HL-60 (cell line): ENCODE data around the gene HBA1.

ENCODE experiments used
- DNase-seq, 2 experiments: peaks; one replicate each; pipeline ENCODE4 v3.0.0-alpha.2; 2010 to 2020; ENCODE audit warnings: low read depth in 1 of 2, low spot score in 1 of 2
- H3K27ac ChIP-seq: fragments of 250-450 bp; sonication (Bioruptor Pico); replicated peaks from 2 replicates; pipeline ENCODE4 v1.5.1; 2020; ENCODE audit warnings: mild to moderate bottlenecking, moderate library complexity
- H3K27me3 ChIP-seq: fragments of 250-450 bp; sonication (Bioruptor Pico); 2 replicates; pipeline ENCODE4 v1.5.1; 2021; ENCODE audit warnings: mild to moderate bottlenecking, moderate library complexity; ENCODE audit not compliant: insufficient read depth, poor library complexity, severe bottlenecking
- H3K4me3 ChIP-seq: replicated peaks from 2 replicates; pipeline ENCODE4 v1.5.1; 2011; ENCODE audit warnings: mild to moderate bottlenecking, control low read depth, low read length; ENCODE audit not compliant: insufficient read depth
- GABPA ChIP-seq: IDR thresholded peaks from 2 replicates; pipeline ENCODE4 v1.6.1; 2012; ENCODE audit warnings: low read depth
- POLR2AphosphoS5 ChIP-seq: IDR thresholded peaks from 2 replicates; pipeline ENCODE4 v1.6.1; 2012; ENCODE audit warnings: low read depth
- SPI1 ChIP-seq: IDR thresholded peaks from 2 replicates; pipeline ENCODE4 v1.6.1; 2012; ENCODE audit warnings: low read depth, mild to moderate bottlenecking, borderline replicate concordance
- TF ChIP-seq, protein P1 (sequence below): IDR thresholded peaks from 2 replicates; pipeline ENCODE4 v1.6.1; 2012; ENCODE audit warnings: low read depth; ENCODE audit not compliant: insufficient replicate concordance
- TF ChIP-seq, protein P2 (sequence below): IDR thresholded peaks from one replicate; pipeline ENCODE4 v1.5.1; 2011; ENCODE audit warnings: low read length, control low read depth, inconsistent platforms; ENCODE audit not compliant: insufficient read depth

HBA1 gene

DNA sequence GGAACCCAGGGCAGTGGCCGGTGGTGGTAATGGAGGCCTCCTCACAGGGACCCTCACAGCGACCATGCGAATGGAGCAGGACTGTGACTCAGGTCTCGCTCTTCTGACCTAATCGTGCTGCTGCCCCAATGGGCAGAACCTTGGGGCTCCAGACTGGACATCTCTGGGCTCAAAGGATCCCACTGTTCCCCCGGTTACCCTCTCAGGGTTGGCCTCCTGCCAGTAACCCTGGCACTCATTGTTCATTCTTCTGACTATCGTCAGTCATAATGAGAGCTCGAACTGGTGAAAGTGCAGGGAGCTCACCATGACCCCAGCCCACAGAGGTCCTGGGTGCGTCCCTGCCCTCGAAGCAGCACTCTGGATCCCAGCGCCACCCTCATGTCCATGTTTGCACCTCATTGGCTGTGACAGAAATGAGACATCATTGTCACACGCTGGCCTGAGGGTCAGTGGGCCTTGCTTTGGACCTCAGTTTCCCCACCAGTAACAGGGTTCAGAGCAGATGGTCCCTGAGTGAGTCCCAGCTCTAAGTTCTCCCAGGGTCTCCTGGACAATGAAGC lies 34.0 kb upstream of the HBA1 start:
- Histone ChIP-seq H3K4me3 (no peak overlapping the region), H3K27me3 (no peaks in the 10 kb centered on the region), H3K27ac (no peak overlapping the region)
- TF ChIP-seq GABPA = no peak
- TF ChIP-seq, protein P1, sequence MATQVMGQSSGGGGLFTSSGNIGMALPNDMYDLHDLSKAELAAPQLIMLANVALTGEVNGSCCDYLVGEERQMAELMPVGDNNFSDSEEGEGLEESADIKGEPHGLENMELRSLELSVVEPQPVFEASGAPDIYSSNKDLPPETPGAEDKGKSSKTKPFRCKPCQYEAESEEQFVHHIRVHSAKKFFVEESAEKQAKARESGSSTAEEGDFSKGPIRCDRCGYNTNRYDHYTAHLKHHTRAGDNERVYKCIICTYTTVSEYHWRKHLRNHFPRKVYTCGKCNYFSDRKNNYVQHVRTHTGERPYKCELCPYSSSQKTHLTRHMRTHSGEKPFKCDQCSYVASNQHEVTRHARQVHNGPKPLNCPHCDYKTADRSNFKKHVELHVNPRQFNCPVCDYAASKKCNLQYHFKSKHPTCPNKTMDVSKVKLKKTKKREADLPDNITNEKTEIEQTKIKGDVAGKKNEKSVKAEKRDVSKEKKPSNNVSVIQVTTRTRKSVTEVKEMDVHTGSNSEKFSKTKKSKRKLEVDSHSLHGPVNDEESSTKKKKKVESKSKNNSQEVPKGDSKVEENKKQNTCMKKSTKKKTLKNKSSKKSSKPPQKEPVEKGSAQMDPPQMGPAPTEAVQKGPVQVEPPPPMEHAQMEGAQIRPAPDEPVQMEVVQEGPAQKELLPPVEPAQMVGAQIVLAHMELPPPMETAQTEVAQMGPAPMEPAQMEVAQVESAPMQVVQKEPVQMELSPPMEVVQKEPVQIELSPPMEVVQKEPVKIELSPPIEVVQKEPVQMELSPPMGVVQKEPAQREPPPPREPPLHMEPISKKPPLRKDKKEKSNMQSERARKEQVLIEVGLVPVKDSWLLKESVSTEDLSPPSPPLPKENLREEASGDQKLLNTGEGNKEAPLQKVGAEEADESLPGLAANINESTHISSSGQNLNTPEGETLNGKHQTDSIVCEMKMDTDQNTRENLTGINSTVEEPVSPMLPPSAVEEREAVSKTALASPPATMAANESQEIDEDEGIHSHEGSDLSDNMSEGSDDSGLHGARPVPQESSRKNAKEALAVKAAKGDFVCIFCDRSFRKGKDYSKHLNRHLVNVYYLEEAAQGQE = no peak
- TF ChIP-seq, protein P2, sequence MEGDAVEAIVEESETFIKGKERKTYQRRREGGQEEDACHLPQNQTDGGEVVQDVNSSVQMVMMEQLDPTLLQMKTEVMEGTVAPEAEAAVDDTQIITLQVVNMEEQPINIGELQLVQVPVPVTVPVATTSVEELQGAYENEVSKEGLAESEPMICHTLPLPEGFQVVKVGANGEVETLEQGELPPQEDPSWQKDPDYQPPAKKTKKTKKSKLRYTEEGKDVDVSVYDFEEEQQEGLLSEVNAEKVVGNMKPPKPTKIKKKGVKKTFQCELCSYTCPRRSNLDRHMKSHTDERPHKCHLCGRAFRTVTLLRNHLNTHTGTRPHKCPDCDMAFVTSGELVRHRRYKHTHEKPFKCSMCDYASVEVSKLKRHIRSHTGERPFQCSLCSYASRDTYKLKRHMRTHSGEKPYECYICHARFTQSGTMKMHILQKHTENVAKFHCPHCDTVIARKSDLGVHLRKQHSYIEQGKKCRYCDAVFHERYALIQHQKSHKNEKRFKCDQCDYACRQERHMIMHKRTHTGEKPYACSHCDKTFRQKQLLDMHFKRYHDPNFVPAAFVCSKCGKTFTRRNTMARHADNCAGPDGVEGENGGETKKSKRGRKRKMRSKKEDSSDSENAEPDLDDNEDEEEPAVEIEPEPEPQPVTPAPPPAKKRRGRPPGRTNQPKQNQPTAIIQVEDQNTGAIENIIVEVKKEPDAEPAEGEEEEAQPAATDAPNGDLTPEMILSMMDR = no peak
- TF ChIP-seq POLR2AphosphoS5 = no peak
- TF ChIP-seq SPI1 = no peak
- no peak for DNase-seq

DNA sequence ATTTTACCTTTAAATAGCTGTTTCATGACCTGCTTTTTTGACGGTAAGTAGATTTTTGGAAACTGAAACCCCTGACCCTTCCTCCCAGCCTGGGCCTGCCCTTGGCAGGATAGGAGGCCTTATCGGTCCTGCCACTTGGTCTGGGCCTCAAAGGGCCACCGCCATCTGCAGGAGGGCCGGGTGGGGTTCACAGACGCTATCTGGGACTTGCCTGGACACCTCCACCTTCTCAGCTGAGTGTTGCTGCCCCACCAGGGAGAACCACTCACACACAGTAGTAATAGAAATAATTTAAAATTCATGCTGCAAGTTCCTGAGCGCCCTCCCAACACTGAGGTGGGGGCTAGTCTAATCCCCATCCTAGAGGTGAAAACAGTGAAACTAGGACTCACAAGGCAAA lies 33.4 kb upstream of the HBA1 start:
- DNase-seq = no peak
- Histone ChIP-seq H3K4me3 (no peak overlapping the region), H3K27me3 (no peaks in the 10 kb centered on the region), H3K27ac (no peak overlapping the region)
- TF ChIP-seq SPI1 = no peak
- TF ChIP-seq, protein P1 = no peak
- TF ChIP-seq, protein P2 = no peak
- no peak for TF ChIP-seq POLR2AphosphoS5
- TF ChIP-seq GABPA = no peak

DNA sequence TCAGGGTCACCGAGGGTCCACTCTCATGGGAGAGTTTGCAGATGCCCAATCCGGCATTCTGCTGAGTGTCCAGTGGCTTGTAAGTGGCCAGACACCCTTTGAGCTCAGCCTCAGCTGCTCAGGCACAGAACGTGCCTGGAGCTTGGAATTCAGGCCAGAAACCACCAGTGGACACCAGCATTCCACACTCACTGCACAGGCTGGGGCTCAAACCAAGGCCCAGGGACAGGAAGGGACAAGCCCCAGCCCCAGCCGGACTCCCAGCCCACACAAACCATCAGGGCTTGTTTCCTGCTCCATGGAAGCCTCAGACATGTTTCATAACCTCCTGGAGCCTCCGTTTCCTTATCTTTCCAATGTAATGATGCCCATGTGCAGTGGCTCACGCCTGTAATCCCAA lies 33.0 kb upstream of the HBA1 start:
- no peak for TF ChIP-seq SPI1
- TF ChIP-seq, protein P2 = no peak
- TF ChIP-seq, protein P1 = no peak
- no peak for TF ChIP-seq GABPA
- TF ChIP-seq POLR2AphosphoS5 = no peak
- DNase-seq = no peak
- Histone ChIP-seq H3K4me3 (no peak overlapping the region), H3K27ac (no peak overlapping the region), H3K27me3 (peaks cover under 1% of the 10 kb centered on the region)
